GM18951 (cell line): Measurements from ENCODE around the gene BTBD9.

Source experiments
- POLR2A ChIP-seq: IDR thresholded peaks from 4 replicates; pipeline ENCODE4 v1.6.1; 2011; ENCODE audit warnings: mild to moderate bottlenecking; ENCODE audit not compliant: insufficient read length, insufficient read depth; ENCODE audit errors: extremely low read depth
- in situ Hi-C: fragments of 300-500 bp; cut with MboI; formaldehyde crosslinking; loops from one replicate; pipeline ENCODE4 v1.12.0; 2022; ENCODE audit warnings: low sequenced_read_pairs, mixed read lengths, inconsistent platforms; ENCODE audit not compliant: unreplicated experiment

The BTBD9 gene

GRCh38 chr6:38639498-38640215 is at the start of gene BTBD9:
Gene BTBD9 (minus strand): TSS chr6:38639929.
- TF ChIP-seq POLR2A, result peak; percentile 69

GRCh38 chr6:38688579-38689087 is 48.9 kb upstream of the BTBD9 start:
- TF ChIP-seq POLR2A, result no peak
- in situ Hi-C loops, result no loop called here

More at GRCh38 chr6:38639498-38640215, at the start of gene BTBD9:
- in situ Hi-C loops, result no loop called here

DNA sequence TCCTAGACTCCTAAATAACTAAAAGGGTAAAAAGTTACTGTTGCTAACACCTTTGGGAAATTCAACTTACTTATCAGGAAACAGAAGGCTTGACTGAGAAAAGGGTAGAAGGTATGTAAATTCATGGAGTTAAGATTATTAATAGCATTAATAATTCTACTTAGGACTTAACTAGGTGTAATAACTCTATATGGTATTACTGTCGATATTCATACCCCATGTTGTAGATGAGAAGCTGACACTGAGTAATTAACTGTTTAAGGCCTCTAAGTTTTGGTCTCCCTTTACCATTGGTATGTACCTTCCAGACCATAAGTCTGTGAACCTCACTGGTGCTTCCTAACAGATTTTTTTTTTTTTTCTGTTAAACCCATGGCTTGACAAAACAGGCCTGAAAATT is 47.8 kb upstream of the BTBD9 start:
- no peak for TF ChIP-seq POLR2A
- in situ Hi-C loops, result no loop called here

DNA sequence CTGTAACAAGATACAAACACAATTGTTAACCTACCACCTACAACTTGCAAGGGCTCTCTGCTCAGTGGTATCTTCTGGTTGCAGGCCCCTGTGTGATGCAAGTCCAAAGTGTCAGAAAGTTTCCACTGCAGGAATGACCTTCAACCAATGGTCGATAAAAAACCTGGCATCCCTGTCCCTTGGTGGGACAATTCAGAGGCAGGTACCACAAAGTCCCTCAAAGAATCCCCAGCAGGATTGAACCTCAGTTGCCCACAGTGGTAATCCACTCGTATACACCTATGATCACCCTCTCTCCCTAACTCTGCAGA is 47.3 kb upstream of the BTBD9 start:
- in situ Hi-C loops, result no loop called here
- TF ChIP-seq POLR2A, result no peak

- TF ChIP-seq POLR2A, result no peak
- in situ Hi-C loops, result no loop called here
Observed at GRCh38 chr6:38686270-38687042, 46.7 kb upstream of the BTBD9 start.

DNA sequence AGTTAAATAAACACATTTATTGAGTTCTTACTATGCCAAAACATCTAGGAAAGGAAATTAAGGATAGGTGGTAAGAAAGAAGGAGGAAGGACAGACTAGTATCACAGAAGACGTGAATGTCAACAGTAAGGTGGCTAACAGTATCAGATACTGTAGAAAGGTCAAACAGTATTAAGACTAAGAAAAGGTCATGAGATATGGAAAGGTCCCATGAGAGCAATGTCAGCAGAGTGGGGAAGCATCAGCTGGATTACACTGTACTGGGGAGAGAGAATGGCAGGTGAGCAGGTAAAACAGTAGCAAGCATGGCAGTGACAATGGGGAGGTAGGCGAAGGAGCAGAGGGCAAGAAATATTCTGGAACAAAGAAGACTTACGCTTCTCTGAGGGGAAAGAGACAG is 45.2 kb upstream of the BTBD9 start:
- in situ Hi-C loops, result no loop called here
- TF ChIP-seq POLR2A, result no peak

DNA sequence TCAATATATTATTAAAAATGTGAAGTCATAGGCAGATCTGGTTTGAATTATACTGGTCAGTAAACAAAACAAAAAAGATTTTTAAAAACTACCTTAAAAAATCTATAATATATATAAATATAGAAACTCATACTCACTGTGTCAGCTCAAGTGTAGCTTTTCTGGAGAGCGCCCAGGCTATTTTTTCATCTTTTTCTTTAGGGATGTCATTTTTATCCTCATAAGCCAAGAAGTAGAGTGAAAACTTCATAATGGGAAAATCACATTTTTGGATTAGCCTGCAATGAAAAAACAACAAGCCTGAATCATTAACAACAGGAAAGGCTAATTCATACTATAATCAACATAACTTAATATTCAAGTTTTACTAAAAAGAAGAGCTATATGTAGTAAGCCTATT is 44.5 kb upstream of the BTBD9 start:
- in situ Hi-C loops, result no loop called here
- no peak for TF ChIP-seq POLR2A

GRCh38 chr6:38681850-38682249 is 42.1 kb upstream of the BTBD9 start:
- in situ Hi-C loops, result no loop called here
- TF ChIP-seq POLR2A, result no peak

GRCh38 chr6:38679668-38680067 is 39.9 kb upstream of the BTBD9 start:
- in situ Hi-C loops, result no loop called here
- TF ChIP-seq POLR2A, result no peak

GRCh38 chr6:38678178-38678760 is 38.5 kb upstream of the BTBD9 start:
- TF ChIP-seq POLR2A, result no peak
- in situ Hi-C loops, result no loop called here

DNA sequence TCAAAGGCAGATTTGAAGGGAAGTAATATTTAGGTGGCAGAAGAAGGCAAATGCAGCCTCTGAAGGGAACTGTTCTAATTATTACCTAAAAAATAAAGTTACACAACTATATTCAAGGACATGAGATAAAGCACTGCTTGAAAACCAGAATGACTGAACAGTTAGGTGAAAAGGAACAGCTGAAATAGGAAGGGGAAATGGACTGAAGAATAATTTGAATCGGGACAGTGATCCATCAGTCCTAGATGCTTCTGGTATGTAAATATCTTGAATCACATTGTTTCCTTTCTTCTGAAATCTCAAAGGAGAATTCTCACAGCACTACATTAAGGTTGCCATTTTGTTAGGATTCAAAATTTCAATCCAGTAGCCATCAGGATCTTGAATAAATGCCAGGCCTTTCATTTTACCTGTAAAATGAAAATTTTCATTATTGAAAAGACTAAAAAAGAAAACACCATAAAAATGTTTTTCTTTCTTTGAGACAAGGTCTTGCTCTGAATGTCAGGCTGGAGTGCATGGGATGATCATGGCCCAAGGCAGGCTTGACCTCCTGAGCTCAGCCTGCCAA is 37.3 kb upstream of the BTBD9 start:
- in situ Hi-C loops, result no loop called here
- no peak for TF ChIP-seq POLR2A

DNA sequence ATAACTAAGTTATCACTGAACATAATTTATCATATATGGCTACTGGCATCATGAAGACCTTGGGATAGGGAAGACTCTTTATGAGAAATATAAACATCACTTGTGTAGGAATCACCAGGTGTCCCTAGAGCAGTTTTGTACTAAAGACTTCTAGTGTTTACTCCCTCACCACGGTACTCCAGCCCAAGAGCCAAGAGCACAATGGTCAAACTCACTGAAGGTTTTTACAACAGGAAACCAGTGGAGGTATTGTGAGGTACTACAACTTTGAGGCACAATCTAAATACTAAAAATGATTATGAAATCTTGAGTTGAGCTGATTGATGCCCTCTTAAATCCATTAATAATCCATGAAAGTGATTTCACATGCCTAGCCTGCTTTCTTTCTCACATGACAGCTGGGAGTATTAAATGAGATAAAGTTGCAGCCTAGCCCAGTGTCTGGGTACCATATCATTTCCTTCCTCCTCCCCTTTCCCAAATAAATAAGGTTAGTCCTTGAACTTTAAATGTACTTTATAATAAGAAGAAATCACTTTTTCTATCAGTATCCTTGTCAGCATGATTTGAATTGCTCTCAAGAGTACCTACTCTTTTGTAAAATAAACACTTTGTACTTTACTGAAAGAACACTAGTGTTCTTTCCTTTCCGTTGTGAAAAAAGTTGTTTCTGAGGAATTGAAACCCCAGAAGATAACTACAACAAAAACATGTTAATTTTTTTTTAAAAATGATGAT is 36.7 kb upstream of the BTBD9 start:
- no peak for TF ChIP-seq POLR2A
- in situ Hi-C loops, result no loop called here

GRCh38 chr6:38673397-38674165 is 33.9 kb upstream of the BTBD9 start:
- in situ Hi-C loops, result no loop called here
- TF ChIP-seq POLR2A, result no peak
